Cortex of kidney (tissue), 1 donor: ENCODE data around the gene GBX2.

Experiments
- DNase-seq: peaks from one replicate; lab custom pipeline; 2025; lab: John Stamatoyannopoulos, UW

GBX2 gene

DNA sequence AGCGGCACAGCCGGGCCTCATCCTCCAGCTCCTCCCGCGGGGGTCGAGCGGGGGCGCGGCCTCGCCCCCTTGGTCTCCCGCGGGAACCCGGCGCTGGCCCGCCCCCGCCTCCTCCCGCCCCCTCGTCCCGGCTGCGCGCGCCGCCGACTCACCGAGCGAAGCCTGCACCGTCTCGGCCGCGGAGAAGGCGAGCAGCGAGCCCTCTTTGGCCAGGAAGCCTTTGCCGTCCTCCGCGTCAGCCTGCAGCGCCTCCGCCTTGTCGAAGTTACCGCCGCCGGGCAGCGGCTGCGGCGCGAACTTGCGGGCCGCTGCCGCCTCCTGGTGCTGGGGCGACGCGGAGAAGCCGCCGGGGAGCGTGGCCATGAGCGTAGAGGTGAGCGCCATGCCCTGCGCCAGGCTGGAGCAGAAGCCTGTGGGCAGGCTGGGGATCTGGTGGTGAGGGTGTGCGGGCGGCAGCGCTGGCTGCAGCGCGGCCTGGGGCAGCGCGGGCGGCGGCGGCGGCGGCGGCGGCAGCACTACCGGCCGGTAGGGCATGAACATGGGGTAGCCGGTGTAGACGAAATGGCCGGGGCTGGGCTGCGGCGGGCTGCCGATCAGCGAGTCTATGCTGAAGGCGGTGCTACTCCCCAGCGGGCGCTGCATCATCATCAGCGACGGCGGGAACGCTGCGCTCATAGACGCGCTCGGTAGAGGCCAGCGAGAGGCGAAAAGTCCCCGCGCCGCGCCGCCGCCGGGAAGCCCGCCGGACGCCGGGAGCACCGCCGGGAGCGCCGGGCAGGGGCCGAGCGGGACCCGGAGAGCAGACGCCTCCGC, 683 bp downstream of the GBX2 start:
- no peak for DNase-seq

DNA sequence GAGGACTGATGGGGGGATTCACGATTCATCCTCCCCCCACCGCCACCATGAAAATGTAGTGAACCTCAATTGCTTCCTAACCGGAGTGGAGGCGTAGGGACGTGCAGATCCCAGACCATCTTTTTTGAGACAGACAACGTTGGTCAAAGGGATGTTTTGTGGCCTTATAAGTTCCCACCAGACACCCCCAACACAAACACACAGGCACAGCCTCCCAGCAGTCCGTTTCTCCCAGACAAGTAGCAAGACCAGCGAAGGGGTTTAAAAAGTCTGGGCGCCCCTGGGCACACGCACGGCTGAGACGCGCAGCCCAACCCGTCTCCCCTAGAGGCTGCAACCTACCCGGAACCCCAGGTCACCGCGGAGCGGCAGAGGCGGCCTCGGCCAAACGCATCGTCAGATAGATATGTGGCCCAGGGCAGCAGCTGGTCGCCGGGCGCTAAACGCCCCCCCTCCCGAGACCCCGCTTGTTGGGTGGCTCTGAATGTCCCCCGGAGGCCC, 1.3 kb downstream of the GBX2 start:
- DNase-seq: no peak

DNA sequence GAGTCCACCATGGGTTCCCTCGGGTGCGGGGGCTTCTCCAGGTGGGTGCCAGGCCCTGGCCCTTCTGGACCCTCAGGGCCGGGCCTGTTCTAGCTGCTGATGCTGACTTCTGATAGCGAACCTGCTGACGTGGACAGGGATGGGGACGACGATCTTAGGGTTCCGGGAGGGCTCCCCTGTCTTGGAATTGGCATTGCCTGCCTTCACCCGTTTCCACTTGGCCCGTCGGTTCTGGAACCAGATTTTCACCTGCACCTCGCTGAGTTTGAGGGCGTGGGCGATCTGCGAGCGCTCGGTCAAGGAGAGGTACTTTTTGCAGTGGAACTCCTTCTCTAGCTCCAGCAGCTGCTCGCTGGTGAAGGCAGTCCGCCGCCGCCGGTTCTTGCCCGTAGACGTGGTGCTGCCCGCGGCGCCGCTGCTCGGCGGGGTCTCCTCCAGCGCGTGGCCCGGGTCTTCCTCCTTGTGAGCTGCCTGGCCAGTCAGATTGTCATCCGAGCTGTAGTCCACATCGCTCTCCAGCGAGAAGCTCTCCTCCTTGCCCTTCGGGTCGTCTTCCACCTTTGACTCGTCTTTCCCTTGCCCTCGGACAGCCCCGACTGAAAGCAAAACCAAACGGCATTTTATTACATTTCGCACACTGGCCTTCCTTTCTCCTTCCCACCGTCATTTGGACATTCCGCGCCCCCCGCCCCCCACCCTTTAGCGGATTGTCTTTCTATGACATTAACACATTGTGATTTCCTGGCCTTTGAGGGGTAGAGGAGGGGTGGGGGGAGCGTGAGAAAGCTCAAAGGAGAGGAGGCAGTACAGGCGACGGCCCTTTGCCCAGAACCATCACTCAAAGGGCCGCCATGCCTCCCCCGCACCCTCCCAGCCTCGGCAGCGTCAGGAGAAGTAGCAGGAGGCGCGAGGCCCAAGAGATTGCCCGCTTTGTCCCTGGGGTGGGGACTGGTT, 2.1 kb downstream of the GBX2 start:
- DNase-seq: no peak

DNA sequence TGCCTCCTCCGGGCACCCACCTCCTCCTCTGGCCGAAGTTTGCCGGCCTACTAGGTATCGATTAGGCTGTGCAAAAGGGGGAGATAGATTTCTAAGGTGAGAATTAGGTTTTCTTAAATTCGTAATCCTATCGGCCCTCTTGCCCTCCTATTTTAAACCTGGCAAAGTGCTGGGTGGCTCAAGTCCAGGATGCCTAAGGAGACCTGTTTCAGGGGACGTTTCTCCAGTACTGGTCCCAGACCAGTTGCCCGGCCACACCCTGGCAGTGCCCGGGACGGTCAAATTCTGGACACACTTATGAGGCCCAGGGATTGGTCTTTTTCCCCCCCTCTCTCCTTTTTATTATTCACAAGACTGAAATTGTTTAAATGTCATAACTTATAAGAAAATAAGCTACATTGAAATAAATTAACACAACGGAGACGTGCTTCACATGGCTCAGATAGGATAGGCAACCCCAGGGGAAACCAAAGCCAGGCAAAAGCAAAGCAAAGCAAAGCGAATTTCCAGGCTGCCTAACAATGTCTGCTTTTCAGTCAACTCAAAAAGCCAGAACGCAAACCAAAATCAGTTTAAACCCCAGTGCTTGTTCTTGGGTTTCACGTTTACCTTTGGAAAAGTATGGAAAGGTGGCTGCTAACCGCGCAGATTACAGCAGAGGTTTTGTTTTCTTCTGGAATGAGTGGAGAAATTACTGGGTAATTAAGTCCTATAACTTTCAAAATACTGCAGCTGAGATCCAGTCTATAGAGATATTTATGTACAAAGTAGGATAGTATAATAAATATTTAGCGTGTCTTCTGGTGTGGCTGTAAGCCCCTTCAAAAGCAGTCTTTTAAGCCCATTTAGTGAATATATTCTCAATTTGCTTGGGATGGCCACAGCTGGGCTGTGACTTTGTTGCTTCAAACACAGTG, 3.0 kb downstream of the GBX2 start:
- no peak for DNase-seq

DNA sequence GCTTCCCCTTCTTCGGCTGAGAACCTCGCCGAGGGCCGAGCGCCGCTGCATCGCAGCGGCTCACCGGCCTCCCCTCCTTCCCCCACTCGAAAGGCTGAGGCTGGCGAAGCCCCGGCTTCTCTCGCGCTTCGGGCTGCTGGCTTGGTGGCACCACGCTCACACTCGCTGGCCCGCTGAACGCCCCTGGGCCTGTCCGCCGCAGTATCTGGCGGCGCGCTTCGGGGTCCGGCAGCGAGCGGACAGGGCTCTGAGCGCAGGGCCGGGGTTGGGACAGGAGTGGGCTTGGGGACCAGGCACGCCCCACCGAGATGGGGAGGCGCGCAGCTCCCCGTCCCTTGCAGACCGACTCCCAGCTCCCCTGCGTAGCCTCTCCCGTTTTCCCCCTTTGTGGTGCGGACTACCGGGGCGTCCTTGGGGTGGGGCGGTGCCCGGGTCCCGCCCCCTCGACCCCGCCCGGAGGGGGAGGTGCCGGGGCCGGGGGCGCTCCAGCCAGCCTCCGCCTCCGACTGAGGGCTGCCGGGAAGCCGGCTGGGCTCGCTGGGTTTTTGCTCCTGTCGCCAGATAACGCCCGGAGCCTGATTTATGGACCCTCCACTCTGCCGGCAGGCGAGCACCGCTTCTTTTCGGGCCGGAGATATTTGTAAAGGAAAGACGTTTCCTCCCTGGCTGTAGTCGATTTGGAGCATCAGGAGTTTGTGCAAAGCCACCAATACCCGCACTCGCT, 3.8 kb downstream of the GBX2 start:
- DNase-seq: no peak

DNA sequence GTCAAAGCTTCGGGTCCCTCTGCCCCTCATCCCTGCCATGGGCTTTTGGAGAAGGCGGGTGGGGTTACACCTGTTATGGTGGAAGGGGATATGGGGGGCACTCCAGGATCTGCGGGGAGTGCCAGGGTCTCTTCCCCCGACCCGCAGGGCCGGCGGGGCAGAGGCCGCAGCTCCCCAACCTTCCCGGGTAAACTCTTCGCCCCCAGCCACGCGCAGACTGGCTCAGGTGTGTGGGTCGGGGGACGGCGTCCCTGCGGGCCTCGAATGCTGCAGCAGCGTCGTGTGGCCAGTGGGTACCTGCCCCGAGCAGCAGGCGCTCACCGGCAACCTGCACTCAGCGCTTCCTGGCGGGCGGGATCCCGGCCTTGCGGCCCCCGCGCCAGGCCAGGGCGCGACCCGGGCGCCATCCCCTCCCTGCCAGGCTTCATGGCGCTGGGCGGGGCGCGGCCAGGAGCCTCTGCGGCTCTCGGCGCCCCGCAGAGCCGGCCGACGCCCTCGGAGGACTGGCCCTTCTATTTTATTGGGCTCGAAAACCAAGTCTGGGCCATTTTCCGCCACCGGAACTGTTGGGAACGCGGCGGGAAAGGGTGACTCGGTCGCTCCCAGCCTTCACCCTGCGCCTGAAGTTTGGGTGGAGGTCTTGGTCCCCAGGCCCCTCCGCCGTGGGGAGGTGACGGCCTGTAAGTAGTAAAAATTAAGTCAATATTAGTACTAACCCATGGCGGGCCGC, 4.5 kb downstream of the GBX2 start:
- DNase-seq: no peak

DNA sequence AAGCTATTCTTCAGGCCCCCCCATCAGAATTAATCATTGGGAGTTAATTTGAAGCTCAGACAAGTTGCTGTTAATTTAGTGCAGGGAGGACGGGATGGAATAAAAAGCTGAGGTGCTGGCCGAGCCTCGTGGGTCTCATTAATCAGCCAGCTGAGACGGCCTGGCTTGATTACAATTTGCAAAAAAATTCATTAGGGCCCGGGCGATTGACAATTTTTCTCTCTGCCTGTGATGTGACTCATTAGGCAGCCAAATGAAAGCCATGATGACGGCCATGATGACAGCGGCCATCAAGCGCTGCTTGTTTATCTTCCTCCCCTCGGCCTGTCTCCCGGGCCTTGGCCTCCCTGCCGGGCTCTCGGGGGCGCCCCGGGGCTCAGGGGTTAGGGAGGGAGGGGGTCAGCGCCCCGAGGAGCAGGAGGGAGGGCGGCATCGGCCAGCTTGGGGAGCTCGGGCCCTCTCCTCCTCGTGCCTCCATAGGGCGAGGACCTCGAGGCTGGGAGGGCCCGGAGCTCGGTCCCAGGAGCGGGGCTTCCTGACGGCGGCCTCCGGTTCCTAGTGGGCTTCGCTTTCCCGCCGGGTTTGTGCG, 5.2 kb downstream of the GBX2 start:
- no peak for DNase-seq

DNA sequence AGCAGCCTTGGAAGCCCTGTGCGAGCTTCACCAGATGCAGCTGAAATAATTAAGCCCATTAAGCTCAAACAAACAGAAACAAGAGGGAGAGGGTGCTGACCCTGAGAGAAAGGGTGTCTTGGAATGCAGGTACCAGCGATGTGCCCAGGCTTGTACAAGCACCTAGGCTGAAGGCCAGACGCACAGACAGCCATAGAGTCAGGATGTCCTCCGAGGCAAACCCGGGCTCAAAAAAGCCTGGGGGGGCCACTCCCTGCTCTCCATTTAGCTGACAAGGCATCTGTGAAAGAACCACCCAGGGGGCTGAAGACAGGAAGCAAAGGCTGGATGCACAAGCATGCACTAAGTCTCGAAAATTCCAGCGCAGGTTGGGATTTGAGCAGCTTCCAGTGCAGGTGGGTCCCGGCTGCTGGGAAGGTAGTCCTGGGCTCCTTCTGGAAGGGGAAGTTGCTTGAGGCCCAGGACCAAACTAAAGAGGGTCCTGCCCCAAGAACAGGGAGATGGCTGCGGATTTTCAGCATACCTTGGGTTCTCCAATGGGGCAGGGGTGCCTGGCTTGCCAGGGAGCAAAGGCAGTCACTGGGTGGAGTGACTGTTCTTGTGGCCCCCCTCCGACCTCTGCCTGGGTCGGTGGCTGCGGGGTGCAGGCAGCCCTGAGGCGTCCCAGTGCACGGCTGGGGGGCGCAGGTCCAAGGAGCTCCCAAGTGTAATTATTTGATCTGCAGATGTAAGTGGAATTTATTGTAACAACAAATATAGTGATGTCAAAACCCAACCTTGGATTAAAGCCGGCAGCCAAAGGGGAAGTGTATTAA, 5.9 kb downstream of the GBX2 start:
- no peak for DNase-seq

DNA sequence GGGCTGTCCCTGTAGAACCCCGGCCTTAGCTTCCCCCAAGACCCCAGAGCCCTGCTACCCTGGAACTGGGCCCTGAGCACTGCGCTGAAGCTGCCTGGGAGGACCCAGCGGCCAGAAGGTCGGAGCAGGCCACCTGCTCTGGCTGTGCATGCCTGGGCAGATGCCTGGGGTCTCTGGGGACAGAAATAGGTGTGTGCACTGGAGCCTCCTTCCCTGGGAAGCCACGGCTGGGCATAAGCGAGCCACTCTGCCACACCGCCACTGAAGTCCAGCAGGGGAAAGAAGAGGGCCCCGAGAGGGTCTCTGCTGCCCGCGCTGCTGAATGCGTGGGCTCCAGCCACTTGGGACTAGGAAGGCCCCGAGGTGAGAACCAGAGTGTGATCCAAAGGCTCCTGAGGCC, 6.7 kb downstream of the GBX2 start:
- no peak for DNase-seq

DNA sequence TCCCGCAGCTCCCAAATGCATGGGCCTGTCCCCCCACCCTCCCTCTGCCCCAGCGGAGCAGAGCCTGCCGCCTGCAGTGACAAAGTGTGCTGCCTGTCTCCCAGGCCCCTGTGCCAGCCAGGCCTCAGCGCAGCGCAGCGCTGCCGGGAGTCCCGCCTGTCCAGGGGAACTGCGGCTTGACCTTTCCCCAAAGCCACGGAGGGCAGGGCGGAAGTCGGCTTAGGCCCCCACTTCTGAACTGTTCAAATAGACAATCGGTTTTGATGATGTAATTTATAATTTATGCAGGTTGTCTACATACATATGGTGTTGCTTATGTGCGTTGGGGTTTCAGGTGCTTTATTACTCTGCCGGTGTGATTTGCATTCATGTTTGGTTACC, 7.1 kb downstream of the GBX2 start:
- DNase-seq: no peak

DNA sequence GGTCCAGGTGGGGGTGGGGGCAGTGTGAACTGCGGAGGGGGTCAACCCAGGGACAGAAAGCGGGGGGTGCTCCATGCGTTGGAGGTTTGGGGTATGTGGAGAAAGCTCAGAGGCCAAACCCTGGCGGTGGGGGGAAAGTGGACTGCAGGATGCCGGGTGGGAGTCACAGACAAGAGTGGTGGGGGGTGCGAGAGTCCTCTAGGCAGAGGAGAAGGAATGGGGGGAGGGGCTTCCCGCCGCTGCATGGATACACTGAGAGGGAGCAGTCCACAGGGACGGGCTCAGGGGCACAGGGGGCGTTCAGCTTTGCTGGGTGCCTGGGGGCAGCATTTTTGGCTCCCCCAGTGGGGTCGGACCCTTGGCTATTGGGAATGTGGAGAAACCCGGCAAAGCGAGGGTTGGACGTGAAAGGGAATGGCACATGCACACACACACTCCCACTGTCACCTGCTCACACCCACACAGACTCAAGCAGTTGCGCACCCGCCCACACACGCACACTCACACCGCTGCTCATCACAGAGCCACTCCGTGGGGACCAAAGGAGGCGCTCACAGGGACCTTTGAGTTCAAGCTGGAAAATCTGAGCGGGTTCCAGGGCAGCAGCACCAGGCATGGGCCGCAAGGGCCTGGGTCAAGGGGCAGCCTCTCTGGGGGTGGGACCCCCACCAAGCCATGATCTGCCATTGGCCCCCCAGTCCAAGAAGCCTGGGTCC, 7.7 kb downstream of the GBX2 start:
- no peak for DNase-seq

DNA sequence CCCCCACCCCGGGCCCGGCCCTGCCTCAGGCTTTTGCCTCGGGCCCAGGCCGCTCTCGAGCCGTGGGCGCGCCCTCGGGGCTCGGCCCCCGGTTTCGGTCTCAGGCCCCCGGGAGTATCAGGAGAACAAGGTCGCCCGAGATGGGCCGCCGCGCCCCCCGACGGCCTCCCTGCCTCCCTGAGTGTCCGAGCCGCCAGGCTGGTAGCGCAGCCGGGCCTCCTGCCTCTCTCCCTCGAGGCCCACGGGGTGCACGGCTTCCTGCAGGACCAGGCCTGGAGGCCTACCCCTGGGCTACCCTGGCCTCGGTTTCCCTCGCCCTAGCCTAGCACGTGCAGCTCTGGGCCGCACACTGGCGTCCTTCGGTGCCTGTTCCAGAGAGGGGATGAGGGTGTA, 8.4 kb downstream of the GBX2 start:
- DNase-seq: no peak

DNA sequence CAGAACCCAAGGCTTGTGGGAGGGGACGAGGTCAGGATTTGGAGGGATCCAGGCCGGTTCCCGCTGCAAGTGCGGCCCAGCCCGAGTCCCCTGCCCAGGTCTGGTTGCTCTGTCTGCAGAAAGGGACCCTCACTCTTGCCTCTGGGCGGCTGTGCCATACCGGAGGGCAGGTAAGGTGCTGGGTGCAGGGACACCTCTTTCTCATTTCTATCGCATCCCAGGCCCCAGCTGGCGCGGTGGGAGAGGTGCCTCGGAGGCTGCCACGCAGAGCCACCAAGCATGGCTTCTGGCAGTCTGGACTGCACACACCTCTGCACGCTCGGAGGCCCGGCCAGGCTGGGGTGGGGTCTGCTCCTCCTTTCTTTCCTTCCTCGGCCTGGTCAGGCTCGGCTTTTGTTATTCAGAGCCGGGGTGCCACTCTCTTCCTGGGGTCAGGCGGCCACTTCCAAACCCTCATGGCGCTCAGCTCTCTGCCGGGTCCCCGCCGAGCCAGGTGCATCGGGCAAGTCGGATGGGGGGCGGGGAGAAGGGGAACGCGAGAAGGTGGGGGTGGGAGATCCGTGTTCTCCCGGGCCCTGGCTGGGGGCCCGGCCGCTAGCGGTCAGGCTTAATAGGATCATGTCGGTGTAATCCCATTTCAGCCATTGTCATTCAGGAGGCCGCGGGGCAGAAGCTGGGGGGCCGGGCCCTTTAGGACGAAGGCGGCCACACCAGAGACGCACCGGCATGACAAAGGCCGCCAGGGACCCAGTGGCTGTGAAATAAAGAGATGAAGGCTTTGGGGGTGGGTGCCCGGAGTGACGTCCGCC, 9.0 kb downstream of the GBX2 start:
- no peak for DNase-seq

DNA sequence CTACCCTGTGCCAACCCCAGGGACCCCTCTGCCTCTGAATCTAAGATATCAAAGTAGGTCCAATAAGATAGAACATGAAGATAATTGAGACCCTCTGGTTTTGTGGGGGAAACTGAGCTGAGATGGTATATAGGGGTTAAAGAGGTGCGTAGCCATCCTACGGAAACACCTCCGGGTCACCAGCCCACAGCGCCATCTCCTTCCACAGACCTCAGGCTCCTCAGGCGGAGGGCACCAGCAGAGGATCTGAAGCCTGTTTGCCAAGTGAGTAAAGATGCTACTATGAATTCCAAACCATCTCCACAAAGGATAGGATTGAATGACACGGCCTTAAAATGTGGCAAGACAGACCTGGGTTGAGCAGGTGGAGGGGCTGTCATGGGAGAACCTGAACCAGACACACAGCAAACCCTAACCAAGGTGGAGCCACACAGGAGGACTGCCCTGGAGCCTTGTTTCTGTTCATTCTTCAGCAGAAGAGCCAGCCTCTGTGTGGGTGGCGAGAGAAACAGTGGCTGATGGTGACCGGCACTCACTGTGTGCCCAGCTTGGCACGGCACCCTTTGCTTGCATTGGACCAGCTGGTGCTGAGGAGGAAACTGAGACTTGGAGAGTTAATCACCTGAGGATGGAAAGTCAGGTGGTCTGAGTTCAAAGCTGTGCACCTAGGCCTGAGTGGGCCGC, 10.2 kb downstream of the GBX2 start:
- DNase-seq: no peak

DNA sequence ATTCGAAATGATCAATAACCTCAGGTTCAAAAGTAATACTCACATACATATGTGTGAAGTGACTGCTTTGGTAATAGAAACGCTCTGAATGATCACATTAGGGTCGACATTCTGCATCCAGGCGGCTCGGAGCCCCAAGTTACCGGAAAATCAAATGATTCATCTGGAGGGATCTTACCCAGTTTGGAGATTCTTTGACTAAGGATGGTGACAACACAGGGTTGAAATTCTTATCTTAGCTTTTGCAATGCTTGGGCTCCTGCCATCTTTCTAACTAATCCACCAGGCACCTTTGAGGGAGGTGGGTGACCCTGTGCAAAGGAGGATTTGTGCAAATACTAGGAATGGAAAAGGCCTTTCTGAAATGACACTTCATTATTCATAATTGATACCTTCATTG, 10.8 kb downstream of the GBX2 start:
- DNase-seq: no peak

DNA sequence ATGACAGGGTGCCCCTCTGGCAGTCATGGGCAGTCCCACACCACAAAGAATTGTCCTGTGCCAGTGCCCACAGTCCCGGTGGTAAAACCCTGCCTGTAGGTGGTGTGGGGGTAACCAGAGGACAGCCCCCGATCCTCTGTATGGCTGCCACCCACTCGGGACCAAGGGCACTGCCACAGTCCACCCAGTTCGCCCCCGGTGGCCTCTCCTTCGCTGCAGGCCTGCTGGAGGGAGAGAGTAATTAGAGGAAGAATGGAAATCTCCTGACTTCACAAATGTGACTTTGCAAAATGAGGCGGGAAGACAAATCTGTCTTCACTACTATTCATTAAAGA, 11.4 kb downstream of the GBX2 start:
- no peak for DNase-seq
